ENCODE results near the gene PTMS.
"Not testable (repeated sequence)": the region's sequence is repeated elsewhere in the genome, so short reads cannot be mapped to it uniquely, and the experiment has no call there.

Gene PTMS

GRCh38 chr12:6725350-6725749 is 40.8 kb upstream of the PTMS start:
- TF ChIP-seq, protein P1, sequence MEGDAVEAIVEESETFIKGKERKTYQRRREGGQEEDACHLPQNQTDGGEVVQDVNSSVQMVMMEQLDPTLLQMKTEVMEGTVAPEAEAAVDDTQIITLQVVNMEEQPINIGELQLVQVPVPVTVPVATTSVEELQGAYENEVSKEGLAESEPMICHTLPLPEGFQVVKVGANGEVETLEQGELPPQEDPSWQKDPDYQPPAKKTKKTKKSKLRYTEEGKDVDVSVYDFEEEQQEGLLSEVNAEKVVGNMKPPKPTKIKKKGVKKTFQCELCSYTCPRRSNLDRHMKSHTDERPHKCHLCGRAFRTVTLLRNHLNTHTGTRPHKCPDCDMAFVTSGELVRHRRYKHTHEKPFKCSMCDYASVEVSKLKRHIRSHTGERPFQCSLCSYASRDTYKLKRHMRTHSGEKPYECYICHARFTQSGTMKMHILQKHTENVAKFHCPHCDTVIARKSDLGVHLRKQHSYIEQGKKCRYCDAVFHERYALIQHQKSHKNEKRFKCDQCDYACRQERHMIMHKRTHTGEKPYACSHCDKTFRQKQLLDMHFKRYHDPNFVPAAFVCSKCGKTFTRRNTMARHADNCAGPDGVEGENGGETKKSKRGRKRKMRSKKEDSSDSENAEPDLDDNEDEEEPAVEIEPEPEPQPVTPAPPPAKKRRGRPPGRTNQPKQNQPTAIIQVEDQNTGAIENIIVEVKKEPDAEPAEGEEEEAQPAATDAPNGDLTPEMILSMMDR (conservative IDR thresholded peaks at IDR 0.05; ENCODE audit: low read depth) = no peak
- DNase-seq (ENCODE audit: low spot score) = no peak
- ChIA-PET POLR2A (ENCODE audit: low non-redundant PET) (interaction anchor here (0.7 kb wide), 1 partner anchor 127 kb away, joined by 3 read pairs; no protein-coding TSS in a partner anchor), CTCF (interaction anchor here (0.5 to 0.7 kb wide), 2 partner anchors 26 to 508 kb away, joined by 3 to 4 read pairs; no protein-coding TSS in a partner anchor)
- peak overlapping the region; percentile 84 for H3K27ac ChIP-seq

- H3K27ac ChIP-seq = no peak overlapping the region
- ChIA-PET CTCF (interaction anchor here (0.7 kb wide), 1 partner anchor 383 kb away, joined by 3 read pairs; no protein-coding TSS in a partner anchor), POLR2A (ENCODE audit: low non-redundant PET) (no interaction called here)
- TF ChIP-seq, protein P1 (conservative IDR thresholded peaks at IDR 0.05; ENCODE audit: low read depth) = no peak
- no peak for DNase-seq (ENCODE audit: low spot score)
Measured at GRCh38 chr12:6729186-6729585, 37.0 kb upstream of the PTMS start.

DNA sequence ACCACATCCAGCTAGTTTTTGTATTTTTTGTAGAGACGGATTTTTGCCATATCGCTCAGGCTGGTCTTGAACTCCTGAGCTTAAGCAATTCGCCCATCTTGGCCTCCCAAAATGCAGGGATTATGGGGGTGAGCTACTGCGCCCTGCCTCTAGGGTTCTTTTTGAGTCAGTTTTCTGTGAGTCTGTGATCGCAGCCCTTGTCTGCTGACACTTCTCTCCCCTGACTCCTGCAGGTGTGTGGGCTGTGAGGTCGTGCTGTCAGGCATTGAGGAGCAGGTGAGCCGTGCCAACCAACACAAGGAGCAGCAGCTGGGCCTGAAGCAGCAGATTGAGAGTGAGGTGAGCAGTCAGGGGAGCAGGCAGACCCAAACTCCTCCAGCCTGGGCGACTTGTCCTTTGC is 36.0 kb upstream of the PTMS start:
- DNase-seq (ENCODE audit: low spot score) = no peak
- ChIA-PET CTCF (interaction anchor here (0.7 kb wide), 1 partner anchor 26 kb away, joined by 4 read pairs; no protein-coding TSS in a partner anchor), POLR2A (ENCODE audit: low non-redundant PET) (no interaction called here)
- TF ChIP-seq, protein P1 (conservative IDR thresholded peaks at IDR 0.05; ENCODE audit: low read depth) = no peak
- no peak overlapping the region for H3K27ac ChIP-seq

DNA sequence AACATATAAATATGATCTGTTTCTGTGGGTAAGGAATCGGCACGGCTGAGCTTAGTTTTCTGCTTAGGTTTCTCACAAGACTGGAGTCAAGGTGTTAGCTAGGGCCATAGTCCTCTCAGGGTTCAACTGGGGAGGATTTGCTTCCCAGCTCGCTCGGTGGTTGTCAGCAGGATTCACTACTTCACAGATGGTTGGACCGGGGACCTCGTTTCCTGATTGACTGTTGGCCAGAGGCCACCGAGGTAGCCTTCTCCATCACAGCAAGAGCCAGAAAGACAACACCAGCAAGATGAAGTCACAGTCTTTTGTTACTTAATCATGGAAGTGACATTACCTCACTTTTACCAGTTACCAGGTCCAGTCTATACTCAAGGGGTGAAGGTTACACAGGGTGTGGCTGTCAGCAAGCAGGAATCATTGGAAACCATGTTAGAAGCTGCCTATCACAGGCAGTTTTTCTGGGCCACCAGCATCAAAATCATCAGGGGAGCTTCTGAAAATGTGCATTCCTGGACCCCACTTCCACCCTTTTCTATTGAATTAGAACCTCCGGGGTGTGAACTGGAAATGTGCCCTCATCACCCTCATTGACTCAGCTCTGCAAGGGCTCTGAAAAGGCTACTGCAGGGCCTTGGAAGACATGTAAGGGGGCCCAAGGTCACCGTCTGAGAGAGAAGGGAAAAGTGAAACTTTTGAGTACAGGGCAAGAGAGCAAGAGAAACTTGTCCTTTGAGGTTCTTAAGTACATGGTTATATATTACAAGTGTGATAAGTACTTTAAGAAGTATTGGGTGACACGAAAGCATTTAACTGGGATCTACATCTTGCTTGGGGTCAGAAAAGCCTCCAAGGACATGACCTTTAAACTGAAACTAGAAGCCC is 31.4 kb upstream of the PTMS start:
- ChIA-PET POLR2A (ENCODE audit: low non-redundant PET) (no interaction called here), CTCF (interaction anchor here (0.5 to 1.5 kb wide), 9 partner anchors 11 to 135 kb away, joined by 3 to 5 read pairs (median 3); partner anchors contain the start of genes COPS7A and MLF2)
- peak overlapping the region; percentile 16; the same call in 1 of the 2 replicates for H3K27ac ChIP-seq
- DNase-seq (ENCODE audit: low spot score) = no peak
- TF ChIP-seq, protein P1 (conservative IDR thresholded peaks at IDR 0.05; ENCODE audit: low read depth) = no peak

DNA sequence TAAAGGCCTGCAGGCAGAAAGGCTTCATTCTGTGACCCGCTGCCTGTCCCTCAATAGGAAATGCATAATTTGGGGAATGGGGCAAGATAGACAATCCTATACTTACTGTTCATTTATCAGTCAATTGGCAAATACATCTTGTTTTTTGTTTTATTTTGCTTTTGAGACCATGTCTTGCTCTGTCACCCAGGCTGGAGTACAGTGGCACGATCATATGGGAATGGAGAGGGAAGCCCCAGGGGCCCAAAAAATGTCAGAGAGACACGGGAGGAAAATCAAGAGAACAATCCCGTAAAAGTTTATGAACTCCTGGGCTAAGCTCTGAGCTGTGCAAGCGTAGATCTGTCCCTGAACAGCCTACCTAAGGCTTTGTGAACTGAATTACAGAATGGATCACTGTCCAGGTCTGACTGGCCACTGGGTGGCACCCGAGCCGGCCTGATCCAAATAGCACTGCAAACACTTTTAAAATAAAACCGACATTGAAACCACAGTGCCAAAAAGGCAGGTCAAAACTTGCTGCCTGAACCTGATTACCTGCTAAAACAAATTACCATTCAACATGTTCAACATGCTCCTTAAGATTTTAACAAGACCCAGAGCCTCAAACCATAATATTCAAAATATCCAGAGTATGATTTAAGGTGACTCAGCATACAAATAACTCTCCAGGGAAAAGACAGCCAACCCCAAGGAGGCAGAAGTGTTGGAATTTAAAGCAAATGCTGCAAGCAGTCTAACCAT is 30.5 kb upstream of the PTMS start:
- POLR2A ChIA-PET (ENCODE audit: low non-redundant PET) = interaction anchor here (1.0 kb wide), 1 partner anchor 18 kb away, joined by 4 read pairs; the partner anchor contains the start of gene MLF2
- CTCF ChIA-PET = interaction anchor here (0.5 to 1.4 kb wide), 5 partner anchors 12 to 136 kb away, joined by 3 to 5 read pairs (median 3); partner anchors contain the start of genes COPS7A and MLF2
- peak overlapping the region; percentile 85 for H3K27ac ChIP-seq
- TF ChIP-seq, protein P1 (conservative IDR thresholded peaks at IDR 0.05; ENCODE audit: low read depth) = peak; percentile 66
- DNase-seq (ENCODE audit: low spot score) = peak; percentile 72

DNA sequence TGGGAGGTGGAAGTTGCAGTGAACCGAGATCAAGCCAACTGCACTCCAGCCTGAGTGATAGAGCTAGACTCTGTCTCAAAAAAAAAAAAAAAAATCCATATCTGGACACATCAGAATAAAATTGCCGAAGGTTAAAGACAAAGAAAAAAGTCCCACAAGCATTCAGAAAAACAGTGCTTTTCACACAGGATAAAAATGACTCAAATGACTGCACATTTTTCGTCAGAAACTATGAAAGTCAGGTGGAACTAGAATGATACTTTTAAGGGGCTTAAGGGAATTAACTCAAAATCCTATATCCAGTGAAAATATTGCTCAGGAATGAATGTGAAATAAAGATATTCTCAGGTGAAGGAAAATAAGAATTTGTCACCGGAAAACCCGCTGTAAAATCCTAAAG is 29.4 kb upstream of the PTMS start:
- POLR2A ChIA-PET (ENCODE audit: low non-redundant PET) = interaction anchor here (1.0 kb wide), 1 partner anchor 17 kb away, joined by 4 read pairs; the partner anchor contains the start of gene MLF2
- TF ChIP-seq, protein P1 (conservative IDR thresholded peaks at IDR 0.05; ENCODE audit: low read depth) = no peak
- H3K27ac ChIP-seq = peak overlapping the region; percentile 85

GRCh38 chr12:6742080-6742479 is 24.1 kb upstream of the PTMS start:
- CTCF ChIA-PET; DNase-seq (ENCODE audit: low spot score); H3K27ac ChIP-seq: not testable (repeated sequence)
- POLR2A ChIA-PET (ENCODE audit: low non-redundant PET) = interaction anchor here (0.9 kb wide), 1 partner anchor 11 kb away, joined by 3 read pairs; the partner anchor contains the start of gene MLF2

More for the DNA sequence above, 29.4 kb upstream of the PTMS start:
- no peak for DNase-seq (ENCODE audit: low spot score)
- CTCF ChIA-PET = no interaction called here
